SK-N-SH (cell line): ENCODE measurements around the gene AEBP1. TPM values are rescaled to one million over a fixed set of nuclear protein-coding genes. Genes with fewer than 3 reads are reported as not detected.

Experiments used
- CTCF ChIA-PET: fragments of 300-600, 350-600 bp; formaldehyde crosslinking; extraction: SDS; loops from one replicate; lab custom pipeline; 2021; lab: Yijun Ruan, JAX
- POLR2A ChIA-PET: fragments of 350-600 bp; sonication (Branson Sonifier 250); formaldehyde crosslinking; extraction: SDS; loops from one replicate; lab custom pipeline; 2020; ENCODE audit warnings: antibody characterized with exemption, inconsistent platforms; lab: Yijun Ruan, JAX
- DNase-seq: peaks from one replicate; pipeline ENCODE4 v3.0.0; 2012
- H2AFZ ChIP-seq: fragments of 200-600 bp; sonication (generic); 2 replicates; pipeline ENCODE4 v1.8.1; 2016; ENCODE audit warnings: antibody characterized with exemption, mild to moderate bottlenecking, low read depth
- H3F3A ChIP-seq: fragments of 200-600 bp; sonication (generic); replicated peaks from 2 replicates; pipeline ENCODE3; 2016; ENCODE audit warnings: antibody characterized with exemption, mild to moderate bottlenecking; ENCODE audit not compliant: insufficient read depth
- H3K27ac ChIP-seq, 2 experiments: fragments of 200-500 bp in 1 of 2; fragments of 200-600 bp in 1 of 2; sonication (Bioruptor generic) in 1 of 2; sonication (generic), shearing (Covaris generic) in 1 of 2; 2 replicates each; pipeline versions ENCODE4 v1.5.1 to v1.6.1; 2014 to 2016; ENCODE audit warnings: low read depth in 2 of 2, inconsistent platforms in 1 of 2, low read length in 1 of 2, mild to moderate bottlenecking in 1 of 2, mixed read lengths in 1 of 2
- H3K27me3 ChIP-seq: fragments of 200-600 bp; sonication (generic), shearing (Covaris generic); 2 replicates; pipeline ENCODE4 v1.6.1; 2016; ENCODE audit warnings: mixed run types; ENCODE audit not compliant: insufficient read depth
- H3K36me3 ChIP-seq, 2 experiments: fragments of 200-500 bp in 1 of 2; fragments of 200-600 bp in 1 of 2; sonication (Bioruptor generic) in 1 of 2; sonication (generic) in 1 of 2; replicated peaks in 1 of 2; 2 replicates each; pipeline versions ENCODE3 to v1.5.1; 2014 to 2016; ENCODE audit warnings: low read length in 1 of 2, mild to moderate bottlenecking in 1 of 2; ENCODE audit not compliant: insufficient read depth in 2 of 2, control insufficient read depth in 1 of 2
- H3K4me1 ChIP-seq, 2 experiments: fragments of 200-500 bp in 1 of 2; fragments of 200-600 bp in 1 of 2; sonication (Bioruptor generic) in 1 of 2; sonication (generic), shearing (Covaris generic) in 1 of 2; 2 replicates each; pipeline versions ENCODE4 v1.5.1 to v1.6.1; 2014 to 2016; ENCODE audit warnings: low read depth in 1 of 2, low read length in 1 of 2, mixed run types in 1 of 2; ENCODE audit not compliant: insufficient read depth in 2 of 2, control insufficient read depth in 1 of 2
- H3K4me2 ChIP-seq: fragments of 200-600 bp; sonication (generic), shearing (Covaris generic); 2 replicates; pipeline ENCODE4 v1.6.1; 2017; ENCODE audit warnings: mixed run types
- H3K4me3 ChIP-seq, 2 experiments: fragments of 200-500 bp in 1 of 2; fragments of 200-600 bp in 1 of 2; sonication (Bioruptor generic) in 1 of 2; sonication (generic), shearing (Covaris generic) in 1 of 2; 2 replicates each; pipeline versions ENCODE4 v1.5.1 to v1.8.1; 2014 to 2016; ENCODE audit warnings: low read depth in 2 of 2, inconsistent platforms in 1 of 2, low read length in 1 of 2, mild to moderate bottlenecking in 1 of 2, mixed read lengths in 1 of 2, moderate library complexity in 1 of 2
- H3K79me2 ChIP-seq: fragments of 200-600 bp; sonication (generic); 2 replicates; pipeline ENCODE4 v1.8.1; 2017; ENCODE audit warnings: mild to moderate bottlenecking; ENCODE audit not compliant: insufficient read depth
- H3K9ac ChIP-seq: fragments of 200-600 bp; sonication (generic); 2 replicates; pipeline ENCODE4 v1.6.1; 2017; ENCODE audit warnings: mixed run types
- H3K9me2 ChIP-seq: fragments of 200-600 bp; sonication (generic); 2 replicates; pipeline ENCODE4 v1.6.1; 2017; ENCODE audit warnings: mixed run types
- H3K9me3 ChIP-seq: fragments of 200-600 bp; sonication (generic); 2 replicates; pipeline ENCODE4 v1.6.1; 2017; ENCODE audit warnings: mixed run types, mild to moderate bottlenecking, moderate library complexity
- H4K20me1 ChIP-seq: fragments of 200-600 bp; sonication (generic); 2 replicates; pipeline ENCODE4 v1.6.1; 2017; ENCODE audit warnings: mild to moderate bottlenecking, mixed run types; ENCODE audit not compliant: insufficient read depth
- CHD2 ChIP-seq: fragments of 150-350 bp; IDR thresholded peaks from 2 replicates; pipeline ENCODE4 v1.6.1; 2018; ENCODE audit warnings: low read length; ENCODE audit not compliant: partially characterized antibody
- ELF1 ChIP-seq: IDR thresholded peaks from 2 replicates; pipeline ENCODE4 v1.4.0; 2012
- EP300 ChIP-seq, 2 experiments: IDR thresholded peaks; 2 replicates each; pipeline versions ENCODE4 v1.4.0 to v1.6.1; 2012; ENCODE audit warnings: borderline replicate concordance in 1 of 2, low read depth in 1 of 2, low read length in 1 of 2
- FOXM1 ChIP-seq: IDR thresholded peaks from 2 replicates; pipeline ENCODE4 v1.4.0; 2012; ENCODE audit warnings: low read depth, mild to moderate bottlenecking
- GABPA ChIP-seq: IDR thresholded peaks from 2 replicates; pipeline ENCODE4 v1.4.0; 2012; ENCODE audit warnings: low read depth, mild to moderate bottlenecking
- GATA2 ChIP-seq: sonication (generic); formaldehyde crosslinking; IDR thresholded peaks from 2 replicates; pipeline ENCODE4 v1.5.0; 2020; ENCODE audit warnings: mild to moderate bottlenecking, missing genetic modification reagents
- JUND ChIP-seq: IDR thresholded peaks from 2 replicates; pipeline ENCODE4 v1.4.0; 2012
- MXI1 ChIP-seq: IDR thresholded peaks from 2 replicates; pipeline ENCODE4 v1.6.1; 2012; ENCODE audit warnings: mild to moderate bottlenecking, low read depth, low read length, improper control_type of control experiment
- NRF1 ChIP-seq: IDR thresholded peaks from 2 replicates; pipeline ENCODE4 v1.6.1; 2012; ENCODE audit warnings: low read depth, mild to moderate bottlenecking, low read length
- POLR2AphosphoS5 ChIP-seq: IDR thresholded peaks from 2 replicates; pipeline ENCODE4 v1.6.1; 2012; ENCODE audit warnings: low read depth, low read length
- RCOR1 ChIP-seq: fragments of 150-350 bp; IDR thresholded peaks from 2 replicates; pipeline ENCODE4 v1.6.1; 2017; ENCODE audit warnings: antibody characterized with exemption, low read length
- RXRA ChIP-seq: IDR thresholded peaks from 2 replicates; pipeline ENCODE4 v1.4.0; 2012; ENCODE audit warnings: low read depth, mild to moderate bottlenecking, borderline replicate concordance
- SIN3A ChIP-seq: IDR thresholded peaks from 2 replicates; pipeline ENCODE4 v1.6.1; 2012; ENCODE audit warnings: low read depth, mild to moderate bottlenecking, low read length, moderate library complexity, borderline replicate concordance
- SMC3 ChIP-seq: IDR thresholded peaks from 2 replicates; pipeline ENCODE4 v1.6.1; 2012; ENCODE audit warnings: low read depth, low read length, improper control_type of control experiment
- TCF12 ChIP-seq: IDR thresholded peaks from 2 replicates; pipeline ENCODE4 v1.4.0; 2012
- USF1 ChIP-seq: IDR thresholded peaks from 2 replicates; pipeline ENCODE4 v1.4.0; 2012; ENCODE audit warnings: low read depth, borderline replicate concordance
- ZBTB33 ChIP-seq: IDR thresholded peaks from 2 replicates; pipeline ENCODE4 v1.4.0; 2012; ENCODE audit warnings: low read depth, borderline replicate concordance
- WGBS: methylation state at CpG from one replicate; pipeline ENCODE4 v1.1.6; 2017; ENCODE audit warnings: low lambda C conversion rate; 5-methylcytosine and 5-hydroxymethylcytosine counted together
- polyA plus RNA-seq, 3 experiments: library from polyadenylated mRNA; depleted of rRNA; stranded (reverse); fragments of >200 nt; gene quantifications; 2 replicates each; pipeline ENCODE4 v1.2.3, GENCODE V29; 2012
- TF ChIP-seq, protein P1 (sequence below): IDR thresholded peaks from 2 replicates; pipeline ENCODE4 v1.6.1; 2012; ENCODE audit warnings: mild to moderate bottlenecking, low read depth, low read length, moderate library complexity
- TF ChIP-seq, protein P2 (sequence below): fragments of 200-600 bp; sonication (generic); IDR thresholded peaks from 2 replicates; pipeline ENCODE4 v1.6.1; 2017; ENCODE audit warnings: antibody characterized with exemption, mild to moderate bottlenecking, moderate library complexity
- TF ChIP-seq, protein P3 (sequence below): IDR thresholded peaks from 2 replicates; pipeline ENCODE4; 2012

The AEBP1 gene
- polyA plus RNA-seq, 1 of the 3 experiments (the other 2 are of a cell fraction), result 105 TPM

DNA sequence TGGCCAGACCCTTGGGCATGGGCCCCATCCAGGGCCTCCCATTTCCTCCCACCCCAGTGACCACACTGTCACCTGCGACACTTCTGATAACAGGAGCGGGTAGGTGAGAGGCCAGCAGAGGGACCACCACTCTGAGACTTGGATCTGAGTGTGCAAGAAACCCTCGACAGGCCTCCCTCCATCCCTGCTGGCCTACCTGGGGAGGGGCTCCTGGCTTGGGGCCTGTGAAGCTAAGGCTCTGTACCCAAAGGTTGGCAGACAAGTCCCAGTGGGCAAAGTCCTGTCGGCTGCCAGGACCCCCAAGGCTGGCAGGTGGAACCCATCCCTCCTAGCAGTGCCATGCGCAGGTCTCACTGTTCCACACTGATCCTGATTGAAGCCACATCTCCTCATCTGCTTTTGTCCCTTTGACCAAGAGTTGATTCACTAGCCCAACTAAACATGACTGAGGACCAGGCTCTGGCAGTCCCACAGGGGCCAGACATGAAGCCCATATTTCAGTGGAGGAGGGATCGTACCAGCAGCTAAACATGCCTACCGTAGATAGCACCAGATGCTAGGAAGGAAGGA, 37.6 kb upstream of the AEBP1 start (continued):
- no peak for TF ChIP-seq SIN3A
- TF ChIP-seq FOXM1, result no peak
- no peak for TF ChIP-seq GATA2 (CRISPR knock-in tag)
- TF ChIP-seq GABPA, result no peak
- no peak for TF ChIP-seq TCF12
- TF ChIP-seq POLR2AphosphoS5, result peak; percentile 3; the same call in 1 of the 2 replicates
- TF ChIP-seq ELF1, result no peak

GRCh38 chr7:44067064-44067951, 36.8 kb upstream of the AEBP1 start:
- peaks cover 46% of the 10 kb centered on the region for H3F3A ChIP-seq
- H3K4me3 ChIP-seq, result no peak overlapping the region
- H3K27me3 ChIP-seq, result no peaks in the 10 kb centered on the region
- H3K4me1 ChIP-seq, result peaks cover 4 to 47% of the 10 kb centered on the region in 2 experiments
- no peaks in the 10 kb centered on the region for H3K9me2 ChIP-seq
- 70% methylated on average over 11 of the region's 11 CpGs for WGBS
- DNase-seq, result peak; percentile 42
- ChIA-PET CTCF (interaction anchor here (0.8 to 2.6 kb wide), 14 partner anchors 8 to 498 kb away, joined by 3 to 21 read pairs (median 4); partner anchors contain the start of genes DBNL and STK17A), POLR2A (interaction anchor here (0.7 to 1.9 kb wide), 9 partner anchors 11 to 133 kb away, joined by 3 to 8 read pairs (median 3); partner anchors contain the start of genes DBNL, POLD2 and YKT6)
- no peak overlapping the region for H2AFZ ChIP-seq
- H3K36me3 ChIP-seq, result peaks cover 0 to 3% of the 10 kb centered on the region in 2 experiments
- no peak overlapping the region for H3K4me2 ChIP-seq
- H4K20me1 ChIP-seq, result no peaks in the 10 kb centered on the region
- no peak overlapping the region for H3K9ac ChIP-seq
- no peak overlapping the region for H3K27ac ChIP-seq
- no peaks in the 10 kb centered on the region for H3K9me3 ChIP-seq
- H3K79me2 ChIP-seq, result no peaks in the 10 kb centered on the region
- TF ChIP-seq SIN3A (peak; percentile 38; the same call in 1 of the 2 replicates), ZBTB33 (0 out of 2 replicates have a peak, but pooled peaks have one; percentile 52), MXI1 (no peak), RXRA (no peak), USF1 (no peak), SMC3 (no peak), EP300 (IDR thresholded peaks at IDR 0.05; ENCODE audit: borderline replicate concordance in 1 of 2, low read depth in 1 of 2, low read length in 1 of 2) (no peak), NRF1 (no peak), RCOR1 (no peak), JUND (peak; percentile 19; the same call in 1 of the 2 replicates), CHD2 (peak; percentile 7), GABPA (no peak)
- TF ChIP-seq, protein P1, sequence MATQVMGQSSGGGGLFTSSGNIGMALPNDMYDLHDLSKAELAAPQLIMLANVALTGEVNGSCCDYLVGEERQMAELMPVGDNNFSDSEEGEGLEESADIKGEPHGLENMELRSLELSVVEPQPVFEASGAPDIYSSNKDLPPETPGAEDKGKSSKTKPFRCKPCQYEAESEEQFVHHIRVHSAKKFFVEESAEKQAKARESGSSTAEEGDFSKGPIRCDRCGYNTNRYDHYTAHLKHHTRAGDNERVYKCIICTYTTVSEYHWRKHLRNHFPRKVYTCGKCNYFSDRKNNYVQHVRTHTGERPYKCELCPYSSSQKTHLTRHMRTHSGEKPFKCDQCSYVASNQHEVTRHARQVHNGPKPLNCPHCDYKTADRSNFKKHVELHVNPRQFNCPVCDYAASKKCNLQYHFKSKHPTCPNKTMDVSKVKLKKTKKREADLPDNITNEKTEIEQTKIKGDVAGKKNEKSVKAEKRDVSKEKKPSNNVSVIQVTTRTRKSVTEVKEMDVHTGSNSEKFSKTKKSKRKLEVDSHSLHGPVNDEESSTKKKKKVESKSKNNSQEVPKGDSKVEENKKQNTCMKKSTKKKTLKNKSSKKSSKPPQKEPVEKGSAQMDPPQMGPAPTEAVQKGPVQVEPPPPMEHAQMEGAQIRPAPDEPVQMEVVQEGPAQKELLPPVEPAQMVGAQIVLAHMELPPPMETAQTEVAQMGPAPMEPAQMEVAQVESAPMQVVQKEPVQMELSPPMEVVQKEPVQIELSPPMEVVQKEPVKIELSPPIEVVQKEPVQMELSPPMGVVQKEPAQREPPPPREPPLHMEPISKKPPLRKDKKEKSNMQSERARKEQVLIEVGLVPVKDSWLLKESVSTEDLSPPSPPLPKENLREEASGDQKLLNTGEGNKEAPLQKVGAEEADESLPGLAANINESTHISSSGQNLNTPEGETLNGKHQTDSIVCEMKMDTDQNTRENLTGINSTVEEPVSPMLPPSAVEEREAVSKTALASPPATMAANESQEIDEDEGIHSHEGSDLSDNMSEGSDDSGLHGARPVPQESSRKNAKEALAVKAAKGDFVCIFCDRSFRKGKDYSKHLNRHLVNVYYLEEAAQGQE, result no peak
- TF ChIP-seq, protein P2, sequence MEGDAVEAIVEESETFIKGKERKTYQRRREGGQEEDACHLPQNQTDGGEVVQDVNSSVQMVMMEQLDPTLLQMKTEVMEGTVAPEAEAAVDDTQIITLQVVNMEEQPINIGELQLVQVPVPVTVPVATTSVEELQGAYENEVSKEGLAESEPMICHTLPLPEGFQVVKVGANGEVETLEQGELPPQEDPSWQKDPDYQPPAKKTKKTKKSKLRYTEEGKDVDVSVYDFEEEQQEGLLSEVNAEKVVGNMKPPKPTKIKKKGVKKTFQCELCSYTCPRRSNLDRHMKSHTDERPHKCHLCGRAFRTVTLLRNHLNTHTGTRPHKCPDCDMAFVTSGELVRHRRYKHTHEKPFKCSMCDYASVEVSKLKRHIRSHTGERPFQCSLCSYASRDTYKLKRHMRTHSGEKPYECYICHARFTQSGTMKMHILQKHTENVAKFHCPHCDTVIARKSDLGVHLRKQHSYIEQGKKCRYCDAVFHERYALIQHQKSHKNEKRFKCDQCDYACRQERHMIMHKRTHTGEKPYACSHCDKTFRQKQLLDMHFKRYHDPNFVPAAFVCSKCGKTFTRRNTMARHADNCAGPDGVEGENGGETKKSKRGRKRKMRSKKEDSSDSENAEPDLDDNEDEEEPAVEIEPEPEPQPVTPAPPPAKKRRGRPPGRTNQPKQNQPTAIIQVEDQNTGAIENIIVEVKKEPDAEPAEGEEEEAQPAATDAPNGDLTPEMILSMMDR, result no peak
- TF ChIP-seq, protein P3, sequence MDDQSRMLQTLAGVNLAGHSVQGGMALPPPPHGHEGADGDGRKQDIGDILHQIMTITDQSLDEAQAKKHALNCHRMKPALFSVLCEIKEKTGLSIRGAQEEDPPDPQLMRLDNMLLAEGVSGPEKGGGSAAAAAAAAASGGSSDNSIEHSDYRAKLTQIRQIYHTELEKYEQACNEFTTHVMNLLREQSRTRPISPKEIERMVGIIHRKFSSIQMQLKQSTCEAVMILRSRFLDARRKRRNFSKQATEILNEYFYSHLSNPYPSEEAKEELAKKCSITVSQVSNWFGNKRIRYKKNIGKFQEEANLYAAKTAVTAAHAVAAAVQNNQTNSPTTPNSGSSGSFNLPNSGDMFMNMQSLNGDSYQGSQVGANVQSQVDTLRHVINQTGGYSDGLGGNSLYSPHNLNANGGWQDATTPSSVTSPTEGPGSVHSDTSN, result no peak; the same call in 1 of the 2 replicates
